ENCODE data around the gene BTBD9.

DNA sequence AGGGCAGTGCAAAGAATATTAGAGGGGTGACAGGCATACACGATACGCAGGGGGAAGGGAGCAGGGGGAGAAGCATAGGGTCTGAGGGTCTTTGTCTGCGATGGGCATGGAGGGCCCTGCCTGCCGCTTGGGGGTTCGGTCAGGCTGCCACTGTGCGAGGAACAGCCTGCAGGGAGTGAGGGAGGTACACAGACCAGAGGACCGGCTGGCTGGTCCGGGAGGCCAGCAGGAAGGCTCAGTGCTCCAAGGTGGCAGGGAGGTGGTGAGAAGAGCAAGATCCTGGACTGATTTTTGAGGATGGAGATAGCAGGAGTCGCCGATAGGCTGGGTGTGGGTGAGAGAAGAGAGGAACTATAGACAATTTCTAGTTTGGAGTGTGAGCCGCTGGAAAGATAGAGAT lies 481.8 kb downstream of the BTBD9 start:
- no peak for TF ChIP-seq ZNF12 (CRISPR knock-in tag; IDR thresholded peaks at IDR 0.05)
- TF ChIP-seq CTCF (CRISPR knock-in tag; IDR thresholded peaks at IDR 0.05), result no peak
- no peak for TF ChIP-seq SMAD3 (CRISPR knock-in tag; IDR thresholded peaks at IDR 0.05)
- TF ChIP-seq ELK4 (CRISPR knock-in tag; IDR thresholded peaks at IDR 0.05; ENCODE audit: borderline replicate concordance), result no peak
- TF ChIP-seq ZC3H13 (CRISPR knock-in tag; IDR thresholded peaks at IDR 0.05), result no peak
- TF ChIP-seq EP300 (IDR thresholded peaks at IDR 0.05; ENCODE audit: low read depth in 2 of 2, low read length in 2 of 2), result no peak
- no peak for TF ChIP-seq EP300 (CRISPR knock-in tag; IDR thresholded peaks at IDR 0.05; ENCODE audit: borderline replicate concordance)
